Smooth muscle cell (in vitro differentiated cells): ENCODE data around the gene PLB1. TPM values are rescaled to one million over a fixed set of nuclear protein-coding genes. Genes with fewer than 3 reads are reported as not detected.

Experiments
- DNase-seq: peaks from one replicate; lab custom pipeline; 2025; ENCODE audit not compliant: unreplicated experiment; lab: John Stamatoyannopoulos, UW
- H2AFZ ChIP-seq: fragments of 200-600 bp; sonication (generic); 2 replicates; pipeline ENCODE4 v1.6.0; 2016; ENCODE audit warnings: antibody characterized with exemption, low read depth, mild to moderate bottlenecking
- H3F3A ChIP-seq: fragments of 200-600 bp; sonication (generic); 2 replicates; pipeline ENCODE4 v1.6.0; 2017; ENCODE audit warnings: antibody characterized with exemption, low read depth
- H3K27ac ChIP-seq: fragments of 200-600 bp; sonication (generic); 2 replicates; pipeline ENCODE4 v1.5.1; 2016; ENCODE audit warnings: low read depth, mild to moderate bottlenecking
- H3K27me3 ChIP-seq: fragments of 200-600 bp; sonication (generic); 2 replicates; pipeline ENCODE4 v1.6.1; 2016; ENCODE audit warnings: low read depth, mild to moderate bottlenecking
- H3K36me3 ChIP-seq: fragments of 200-600 bp; sonication (generic); 2 replicates; pipeline ENCODE4 v1.5.1; 2016; ENCODE audit warnings: low read depth
- H3K4me1 ChIP-seq: fragments of 200-600 bp; sonication (generic); 2 replicates; pipeline ENCODE4 v1.5.1; 2016; ENCODE audit warnings: low read depth
- H3K4me2 ChIP-seq: fragments of 200-600 bp; sonication (generic); 2 replicates; pipeline ENCODE4 v1.6.0; 2016; ENCODE audit warnings: mild to moderate bottlenecking
- H3K4me3 ChIP-seq: fragments of 200-600 bp; sonication (generic); 2 replicates; pipeline ENCODE4 v1.5.1; 2016; ENCODE audit warnings: mild to moderate bottlenecking
- H3K79me2 ChIP-seq: fragments of 200-600 bp; sonication (generic); 2 replicates; pipeline ENCODE4 v1.6.0; 2016; ENCODE audit warnings: low read depth, mild to moderate bottlenecking
- H3K9ac ChIP-seq: fragments of 200-600 bp; sonication (generic); 2 replicates; pipeline ENCODE4 v1.6.0; 2016; ENCODE audit warnings: low read depth
- H3K9me3 ChIP-seq: fragments of 200-600 bp; sonication (generic); replicated peaks from 2 replicates; pipeline ENCODE4 v1.5.1; 2016; ENCODE audit warnings: low read depth
- H4K20me1 ChIP-seq: fragments of 200-600 bp; sonication (generic); 2 replicates; pipeline ENCODE4 v1.6.0; 2016; ENCODE audit warnings: low read depth
- CTCF ChIP-seq: fragments of 200-600 bp; sonication (generic); IDR thresholded peaks from 2 replicates; pipeline ENCODE4 v1.5.1; 2017; ENCODE audit warnings: borderline replicate concordance, mild to moderate bottlenecking, antibody characterized with exemption; ENCODE audit not compliant: insufficient read depth, poor library complexity, severe bottlenecking
- WGBS: methylation state at CpG from one replicate; pipeline ENCODE4 v1.1.7; 2016; ENCODE audit warnings: low lambda C conversion rate; 5-methylcytosine and 5-hydroxymethylcytosine counted together
- polyA plus RNA-seq: library from polyadenylated mRNA; unstranded; fragments of >200 nt; fragmentation: Nextera tagmentation; extraction: Ambion mirVana; gene quantifications from 2 replicates; pipeline ENCODE4 v1.2.1, GENCODE V29; 2016
- total RNA-seq: library from RNA; depleted of rRNA; stranded (reverse); fragments of >200 nt; gene quantifications from 2 replicates; pipeline ENCODE4 v1.2.3, GENCODE V29; 2014

PLB1 gene
- total and polyA plus RNA-seq, 2 experiments from 2014 or later, result 0.75 to 8.7 TPM

- Histone ChIP-seq H2AFZ (no peak overlapping the region), H3K9ac (no peak overlapping the region), H3K9me3 (no peaks in the 10 kb centered on the region), H3K79me2 (no peaks in the 10 kb centered on the region), H3K4me3 (no peak overlapping the region), H3K36me3 (no peaks in the 10 kb centered on the region), H3K27ac (no peak overlapping the region), H3K27me3 (no peaks in the 10 kb centered on the region), H4K20me1 (no peaks in the 10 kb centered on the region), H3K4me1 (peaks cover 13% of the 10 kb centered on the region), H3K4me2 (no peak overlapping the region), H3F3A (no peaks in the 10 kb centered on the region)
- DNase-seq, result no peak
- WGBS, result 97% methylated on average over 11 of the region's 13 CpGs
- no peak for TF ChIP-seq CTCF
Measured at GRCh38 chr2:28642796-28643195, 146.9 kb downstream of the PLB1 start.

GRCh38 chr2:28643327-28643726, 147.5 kb downstream of the PLB1 start:
- Histone ChIP-seq H3K4me3 (no peak overlapping the region), H3K79me2 (no peaks in the 10 kb centered on the region), H3K9ac (no peak overlapping the region), H3K27ac (no peak overlapping the region), H3K36me3 (no peaks in the 10 kb centered on the region), H3K4me2 (no peak overlapping the region), H2AFZ (no peak overlapping the region), H3F3A (no peaks in the 10 kb centered on the region), H3K9me3 (no peaks in the 10 kb centered on the region), H3K4me1 (peaks cover 13% of the 10 kb centered on the region), H4K20me1 (no peaks in the 10 kb centered on the region), H3K27me3 (no peaks in the 10 kb centered on the region)
- TF ChIP-seq CTCF, result no peak
- 93% methylated on average over 6 of the region's 6 CpGs for WGBS
- DNase-seq, result no peak

GRCh38 chr2:28643911-28644334, 148.1 kb downstream of the PLB1 start:
- Histone ChIP-seq H3K27ac (no peak overlapping the region), H3K9ac (no peak overlapping the region), H3K9me3 (no peaks in the 10 kb centered on the region), H3K36me3 (no peaks in the 10 kb centered on the region), H3F3A (no peaks in the 10 kb centered on the region), H3K4me1 (peaks cover 15% of the 10 kb centered on the region), H3K27me3 (no peaks in the 10 kb centered on the region), H3K4me3 (no peak overlapping the region), H4K20me1 (no peaks in the 10 kb centered on the region), H3K4me2 (no peak overlapping the region), H3K79me2 (no peaks in the 10 kb centered on the region), H2AFZ (no peak overlapping the region)
- no peak for DNase-seq
- TF ChIP-seq CTCF, result no peak
- WGBS, result 57% methylated on average over 11 of the region's 11 CpGs

- Histone ChIP-seq H2AFZ (no peak overlapping the region), H3K9me3 (no peaks in the 10 kb centered on the region), H3K79me2 (no peaks in the 10 kb centered on the region), H3K36me3 (no peaks in the 10 kb centered on the region), H3K4me2 (no peak overlapping the region), H3K4me1 (peaks cover 19% of the 10 kb centered on the region), H3K27ac (no peak overlapping the region), H3K9ac (no peak overlapping the region), H4K20me1 (no peaks in the 10 kb centered on the region), H3K27me3 (no peaks in the 10 kb centered on the region), H3F3A (no peaks in the 10 kb centered on the region), H3K4me3 (no peak overlapping the region)
- 79% methylated on average over 7 of the region's 7 CpGs for WGBS
- no peak for DNase-seq
- no peak for TF ChIP-seq CTCF
Measured at GRCh38 chr2:28644760-28645159, 148.9 kb downstream of the PLB1 start.
